Measurements from ENCODE around the gene CERS4. TPM values are rescaled to one million over a fixed set of nuclear protein-coding genes. Genes with fewer than 3 reads are reported as not detected.

CERS4 gene
- total and polyA plus RNA-seq, 2 experiments from 2014 or later: not detected

GRCh38 chr19:8310342-8311055 is 101.3 kb downstream of the CERS4 start:
- in situ Hi-C loops (cut with MboI): loop anchor here (5.0 kb wide), 1 partner anchor 43 kb away; no protein-coding TSS in a partner anchor
- WGBS, 2 experiments (ENCODE audit: low coverage in 1 of 2, low lambda C conversion rate in 2 of 2, missing lambda C conversion rate in 2 of 2): 96 to 97% methylated on average over 17 of the region's 17 CpGs
- Histone ChIP-seq H3K27ac (no peak overlapping the region), H3F3A (ENCODE audit: insufficient read depth) (no peaks in the 10 kb centered on the region), H3K9me3 (ENCODE audit: low read depth) (no peaks in the 10 kb centered on the region), H3K4me1 (ENCODE audit: insufficient read depth) (peaks cover 15% of the 10 kb centered on the region), H3K4me3 (no peak overlapping the region), H3K4me2 (ENCODE audit: unreplicated experiment) (no peak overlapping the region), H3K9me2 (ENCODE audit: insufficient read depth) (no peaks in the 10 kb centered on the region), H3K27me3 (replicated peaks; ENCODE audit: insufficient read depth) (no peaks in the 10 kb centered on the region), H4K20me1 (ENCODE audit: insufficient read depth) (no peaks in the 10 kb centered on the region), H2AFZ (no peak overlapping the region), H3K9ac (no peak overlapping the region), H3K79me2 (ENCODE audit: insufficient read depth) (no peaks in the 10 kb centered on the region), H3K36me3 (ENCODE audit: low read depth) (peaks cover 4% of the 10 kb centered on the region; the same call in 1 of the 2 replicates)
- no peak for DNase-seq
- TF ChIP-seq EZH2phosphoT487 (IDR thresholded peaks at IDR 0.05; ENCODE audit: insufficient read depth, low read depth): no peak
- TF ChIP-seq EZH2 (IDR thresholded peaks at IDR 0.05; ENCODE audit: insufficient read depth, poor library complexity, severe bottlenecking): no peak

GRCh38 chr19:8311461-8312260 is 102.5 kb downstream of the CERS4 start:
- in situ Hi-C loops (cut with MboI): loop anchor here (5.0 kb wide), 1 partner anchor 44 kb away; no protein-coding TSS in a partner anchor
- H3K36me3 ChIP-seq (ENCODE audit: low read depth): peaks cover 6% of the 10 kb centered on the region; the same call in 1 of the 2 replicates
- no peak overlapping the region for H3K27ac ChIP-seq
- no peak overlapping the region for H3K4me2 ChIP-seq (ENCODE audit: unreplicated experiment)
- no peaks in the 10 kb centered on the region for H3K79me2 ChIP-seq (ENCODE audit: insufficient read depth)
- no peak overlapping the region for H3K9ac ChIP-seq
- no peak overlapping the region for H3K4me3 ChIP-seq
- H3F3A ChIP-seq (ENCODE audit: insufficient read depth): no peaks in the 10 kb centered on the region
- TF ChIP-seq EZH2phosphoT487 (IDR thresholded peaks at IDR 0.05; ENCODE audit: insufficient read depth, low read depth) (no peak), EZH2 (IDR thresholded peaks at IDR 0.05; ENCODE audit: insufficient read depth, poor library complexity, severe bottlenecking) (no peak)
- peaks cover 15% of the 10 kb centered on the region for H3K4me1 ChIP-seq (ENCODE audit: insufficient read depth)
- DNase-seq: no peak
- no peak overlapping the region for H2AFZ ChIP-seq
- 82 to 85% methylated on average over 16 of the region's 16 CpGs for WGBS, 2 experiments (ENCODE audit: low coverage in 1 of 2, low lambda C conversion rate in 2 of 2, missing lambda C conversion rate in 2 of 2)
- H4K20me1 ChIP-seq (ENCODE audit: insufficient read depth): no peaks in the 10 kb centered on the region
- no peaks in the 10 kb centered on the region for H3K9me2 ChIP-seq (ENCODE audit: insufficient read depth)
- no peaks in the 10 kb centered on the region for H3K9me3 ChIP-seq (ENCODE audit: low read depth)
- H3K27me3 ChIP-seq (replicated peaks; ENCODE audit: insufficient read depth): no peaks in the 10 kb centered on the region

Other genes starting within 250 kb of the CERS4 start
- gene ELAVL1, start 203.7 kb upstream of the CERS4 start, total RNA-seq (2014; rRNA removed; shearing (Covaris generic)): 44.0 and 48.1 TPM in 2 replicates
- gene ELAVL1, start 203.7 kb upstream of the CERS4 start, polyA plus RNA-seq (2016; fragmentation: Nextera tagmentation; extraction: Ambion mirVana): 74.4 and 78.9 TPM in 2 replicates
- not detected in 2 replicates for gene CCL25, start 156.6 kb upstream of the CERS4 start, total RNA-seq (2014; rRNA removed; shearing (Covaris generic))
- gene CCL25, start 156.6 kb upstream of the CERS4 start, polyA plus RNA-seq (2016; fragmentation: Nextera tagmentation; extraction: Ambion mirVana): not detected in 2 replicates
- not detected in 2 replicates for gene FBN3, start 59.8 kb upstream of the CERS4 start, total RNA-seq (2014; rRNA removed; shearing (Covaris generic))
- not detected in 2 replicates for gene FBN3, start 59.8 kb upstream of the CERS4 start, polyA plus RNA-seq (2016; fragmentation: Nextera tagmentation; extraction: Ambion mirVana)
- gene CD320, start 99.0 kb downstream of the CERS4 start, total RNA-seq (2014; rRNA removed; shearing (Covaris generic)): 55.8 and 65.8 TPM in 2 replicates
- gene CD320, start 99.0 kb downstream of the CERS4 start, polyA plus RNA-seq (2016; fragmentation: Nextera tagmentation; extraction: Ambion mirVana): 72.2 and 79.4 TPM in 2 replicates
- gene NDUFA7, start 112.0 kb downstream of the CERS4 start, total RNA-seq (2014; rRNA removed; shearing (Covaris generic)): 17.6 and 30.7 TPM in 2 replicates
- 105 and 108 TPM in 2 replicates for gene NDUFA7, start 112.0 kb downstream of the CERS4 start, polyA plus RNA-seq (2016; fragmentation: Nextera tagmentation; extraction: Ambion mirVana)
- gene RPS28, start 112.1 kb downstream of the CERS4 start, total RNA-seq (2014; rRNA removed; shearing (Covaris generic)): 116 and 235 TPM in 2 replicates
- 580 and 587 TPM in 2 replicates for gene RPS28, start 112.1 kb downstream of the CERS4 start, polyA plus RNA-seq (2016; fragmentation: Nextera tagmentation; extraction: Ambion mirVana)
- 0.11 and 0.63 TPM in 2 replicates for gene KANK3, start 133.9 kb downstream of the CERS4 start, total RNA-seq (2014; rRNA removed; shearing (Covaris generic))
- gene KANK3, start 133.9 kb downstream of the CERS4 start, polyA plus RNA-seq (2016; fragmentation: Nextera tagmentation; extraction: Ambion mirVana): not detected in 2 replicates
- 11.4 and 13.1 TPM in 2 replicates for gene ANGPTL4, start 154.8 kb downstream of the CERS4 start, total RNA-seq (2014; rRNA removed; shearing (Covaris generic))
- gene ANGPTL4, start 154.8 kb downstream of the CERS4 start, polyA plus RNA-seq (2016; fragmentation: Nextera tagmentation; extraction: Ambion mirVana): 37.9 and 39.9 TPM in 2 replicates
- 10.4 and 13.3 TPM in 2 replicates for gene RAB11B, start 181.0 kb downstream of the CERS4 start, total RNA-seq (2014; rRNA removed; shearing (Covaris generic))
- gene RAB11B, start 181.0 kb downstream of the CERS4 start, polyA plus RNA-seq (2016; fragmentation: Nextera tagmentation; extraction: Ambion mirVana): 84.9 and 85.9 TPM in 2 replicates
- gene MARCHF2, start 203.9 kb downstream of the CERS4 start, total RNA-seq (2014; rRNA removed; shearing (Covaris generic)): 64.2 and 87.4 TPM in 2 replicates
- 33.1 and 33.4 TPM in 2 replicates for gene MARCHF2, start 203.9 kb downstream of the CERS4 start, polyA plus RNA-seq (2016; fragmentation: Nextera tagmentation; extraction: Ambion mirVana)
- 69.4 and 71.0 TPM in 2 replicates for gene HNRNPM, start 235.6 kb downstream of the CERS4 start, total RNA-seq (2014; rRNA removed; shearing (Covaris generic))
- gene HNRNPM, start 235.6 kb downstream of the CERS4 start, polyA plus RNA-seq (2016; fragmentation: Nextera tagmentation; extraction: Ambion mirVana): 116 and 117 TPM in 2 replicates